Smooth muscle cell (in vitro differentiated cells): ENCODE data around the gene CNDP1. TPM values are rescaled to one million over a fixed set of nuclear protein-coding genes. Genes with fewer than 3 reads are reported as not detected.

Source experiments
- DNase-seq: peaks from one replicate; lab custom pipeline; 2025; ENCODE audit not compliant: unreplicated experiment; lab: John Stamatoyannopoulos, UW
- H2AFZ ChIP-seq: fragments of 200-600 bp; sonication (generic); 2 replicates; pipeline ENCODE4 v1.6.0; 2016; ENCODE audit warnings: antibody characterized with exemption, low read depth, mild to moderate bottlenecking
- H3F3A ChIP-seq: fragments of 200-600 bp; sonication (generic); 2 replicates; pipeline ENCODE4 v1.6.0; 2017; ENCODE audit warnings: antibody characterized with exemption, low read depth
- H3K27ac ChIP-seq: fragments of 200-600 bp; sonication (generic); 2 replicates; pipeline ENCODE4 v1.5.1; 2016; ENCODE audit warnings: low read depth, mild to moderate bottlenecking
- H3K27me3 ChIP-seq: fragments of 200-600 bp; sonication (generic); 2 replicates; pipeline ENCODE4 v1.6.1; 2016; ENCODE audit warnings: low read depth, mild to moderate bottlenecking
- H3K36me3 ChIP-seq: fragments of 200-600 bp; sonication (generic); 2 replicates; pipeline ENCODE4 v1.5.1; 2016; ENCODE audit warnings: low read depth
- H3K4me1 ChIP-seq: fragments of 200-600 bp; sonication (generic); 2 replicates; pipeline ENCODE4 v1.5.1; 2016; ENCODE audit warnings: low read depth
- H3K4me2 ChIP-seq: fragments of 200-600 bp; sonication (generic); 2 replicates; pipeline ENCODE4 v1.6.0; 2016; ENCODE audit warnings: mild to moderate bottlenecking
- H3K4me3 ChIP-seq: fragments of 200-600 bp; sonication (generic); 2 replicates; pipeline ENCODE4 v1.5.1; 2016; ENCODE audit warnings: mild to moderate bottlenecking
- H3K79me2 ChIP-seq: fragments of 200-600 bp; sonication (generic); 2 replicates; pipeline ENCODE4 v1.6.0; 2016; ENCODE audit warnings: low read depth, mild to moderate bottlenecking
- H3K9ac ChIP-seq: fragments of 200-600 bp; sonication (generic); 2 replicates; pipeline ENCODE4 v1.6.0; 2016; ENCODE audit warnings: low read depth
- H3K9me3 ChIP-seq: fragments of 200-600 bp; sonication (generic); replicated peaks from 2 replicates; pipeline ENCODE4 v1.5.1; 2016; ENCODE audit warnings: low read depth
- H4K20me1 ChIP-seq: fragments of 200-600 bp; sonication (generic); 2 replicates; pipeline ENCODE4 v1.6.0; 2016; ENCODE audit warnings: low read depth
- CTCF ChIP-seq: fragments of 200-600 bp; sonication (generic); IDR thresholded peaks from 2 replicates; pipeline ENCODE4 v1.5.1; 2017; ENCODE audit warnings: borderline replicate concordance, mild to moderate bottlenecking, antibody characterized with exemption; ENCODE audit not compliant: insufficient read depth, poor library complexity, severe bottlenecking
- WGBS: methylation state at CpG from one replicate; pipeline ENCODE4 v1.1.7; 2016; ENCODE audit warnings: low lambda C conversion rate; 5-methylcytosine and 5-hydroxymethylcytosine counted together
- polyA plus RNA-seq: library from polyadenylated mRNA; unstranded; fragments of >200 nt; fragmentation: Nextera tagmentation; extraction: Ambion mirVana; gene quantifications from 2 replicates; pipeline ENCODE4 v1.2.1, GENCODE V29; 2016
- total RNA-seq: library from RNA; depleted of rRNA; stranded (reverse); fragments of >200 nt; gene quantifications from 2 replicates; pipeline ENCODE4 v1.2.3, GENCODE V29; 2014

CNDP1 gene
- total and polyA plus RNA-seq, 2 experiments from 2014 or later: not detected

- no peak overlapping the region for H3K9ac ChIP-seq
- no peaks in the 10 kb centered on the region for H4K20me1 ChIP-seq
- no peaks in the 10 kb centered on the region for H3K36me3 ChIP-seq
- no peaks in the 10 kb centered on the region for H3K9me3 ChIP-seq
- no peak for DNase-seq
- H3K27me3 ChIP-seq: no peaks in the 10 kb centered on the region
- no peak overlapping the region for H3K27ac ChIP-seq
- no peak overlapping the region for H3K4me2 ChIP-seq
- no peaks in the 10 kb centered on the region for H3K4me1 ChIP-seq
- TF ChIP-seq CTCF: no peak
- 76% methylated on average over 8 of the region's 8 CpGs for WGBS
- no peak overlapping the region for H2AFZ ChIP-seq
- no peak overlapping the region for H3K4me3 ChIP-seq
- peaks cover 11% of the 10 kb centered on the region for H3F3A ChIP-seq
- H3K79me2 ChIP-seq: no peaks in the 10 kb centered on the region
Observed at GRCh38 chr18:74488864-74489263, 45.4 kb upstream of the CNDP1 start.

DNA sequence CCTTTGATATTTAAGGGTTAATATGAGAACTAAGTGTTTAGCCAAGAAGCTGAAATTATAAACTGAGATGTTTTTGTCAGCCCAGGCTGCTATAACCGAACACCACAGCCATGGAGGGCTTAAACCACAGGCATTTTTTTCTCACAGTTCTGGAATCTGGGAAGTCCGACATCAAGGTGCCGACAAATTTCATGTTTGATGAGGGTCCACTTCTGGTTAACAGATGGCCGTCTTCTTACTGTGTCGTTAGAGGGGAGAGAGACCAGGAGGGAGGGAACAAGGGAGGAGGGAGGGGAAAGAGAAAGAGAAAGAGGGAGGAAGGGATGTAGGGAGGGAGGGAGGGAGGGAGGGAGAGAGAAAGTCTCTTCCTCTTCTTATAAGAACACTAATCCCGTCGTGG lies 44.6 kb upstream of the CNDP1 start:
- Histone ChIP-seq H3K9me3 (no peaks in the 10 kb centered on the region), H3K36me3 (no peaks in the 10 kb centered on the region), H3K4me2 (peak overlapping the region; percentile 69), H3K4me3 (peak overlapping the region; percentile 37), H2AFZ (peak overlapping the region; percentile 75), H4K20me1 (no peaks in the 10 kb centered on the region), H3K9ac (no peak overlapping the region), H3K27me3 (no peaks in the 10 kb centered on the region), H3K79me2 (no peaks in the 10 kb centered on the region), H3K4me1 (no peaks in the 10 kb centered on the region), H3K27ac (no peak overlapping the region), H3F3A (peaks cover 11% of the 10 kb centered on the region)
- TF ChIP-seq CTCF: no peak
- 4% methylated on average over 6 of the region's 7 CpGs for WGBS
- DNase-seq: no peak

- no peaks in the 10 kb centered on the region for H3K27me3 ChIP-seq
- WGBS: 88% methylated on average over 3 of the region's 3 CpGs
- peaks cover 5% of the 10 kb centered on the region for H3F3A ChIP-seq
- no peaks in the 10 kb centered on the region for H3K36me3 ChIP-seq
- H3K9ac ChIP-seq: no peak overlapping the region
- H2AFZ ChIP-seq: no peak overlapping the region
- H3K4me1 ChIP-seq: no peaks in the 10 kb centered on the region
- no peak for DNase-seq
- H3K4me2 ChIP-seq: no peak overlapping the region
- peaks cover 4% of the 10 kb centered on the region for H3K79me2 ChIP-seq
- no peaks in the 10 kb centered on the region for H3K9me3 ChIP-seq
- no peak overlapping the region for H3K27ac ChIP-seq
- no peaks in the 10 kb centered on the region for H4K20me1 ChIP-seq
- no peak for TF ChIP-seq CTCF
- H3K4me3 ChIP-seq: no peak overlapping the region
Observed at GRCh38 chr18:74492259-74492658, 42.0 kb upstream of the CNDP1 start.

GRCh38 chr18:74493689-74494088 lies 40.6 kb upstream of the CNDP1 start:
- H2AFZ ChIP-seq: no peak overlapping the region
- no peaks in the 10 kb centered on the region for H3K4me1 ChIP-seq
- no peaks in the 10 kb centered on the region for H3K27me3 ChIP-seq
- H3F3A ChIP-seq: peaks cover 5% of the 10 kb centered on the region
- H4K20me1 ChIP-seq: no peaks in the 10 kb centered on the region
- no peak overlapping the region for H3K4me3 ChIP-seq
- H3K9ac ChIP-seq: no peak overlapping the region
- no peak overlapping the region for H3K27ac ChIP-seq
- no peaks in the 10 kb centered on the region for H3K9me3 ChIP-seq
- TF ChIP-seq CTCF: peak; percentile 48
- WGBS: 58% methylated on average over 1 of the region's 1 CpG
- H3K4me2 ChIP-seq: no peak overlapping the region
- no peaks in the 10 kb centered on the region for H3K36me3 ChIP-seq
- DNase-seq: no peak
- H3K79me2 ChIP-seq: peaks cover 12% of the 10 kb centered on the region
